UCSD-AML1 (cell line): ENCODE results near the gene TMEM128.
"Not testable (repeated sequence)": the region's sequence is repeated elsewhere in the genome, so short reads cannot be mapped to it uniquely, and the experiment has no call there.

Experiments
- DNase-seq: peaks from one replicate; lab custom pipeline; 2025; ENCODE audit not compliant: unreplicated experiment; lab: John Stamatoyannopoulos, UW

Gene TMEM128

GRCh38 chr4:4200624-4201023 lies 47.4 kb downstream of the TMEM128 start:
- DNase-seq, result no peak

- DNase-seq, result no peak
These were observed 52.7 kb downstream of the TMEM128 start for GRCh38 chr4:4195354-4195753.

- not testable (repeated sequence) for DNase-seq
These were observed 59.5 kb downstream of the TMEM128 start for GRCh38 chr4:4188557-4188956.
